DND-41 (cell line): ENCODE data around the gene TBC1D21.

ENCODE experiments used
- ATAC-seq: fragments of 200-7000 bp; cut with Tn5 transposase; 3 replicates; pipeline ENCODE4 v1.9.1; 2021; ENCODE audit warnings: low read depth; ENCODE audit not compliant: insufficient read depth
- DNase-seq: peaks from one replicate; pipeline ENCODE4 v3.0.0-alpha.2; 2020
- H2AFZ ChIP-seq: 2 replicates; pipeline ENCODE4 v1.6.0; 2012; ENCODE audit warnings: low read depth, low read length
- H3K27ac ChIP-seq: 2 replicates; pipeline ENCODE4 v1.5.1; 2012; ENCODE audit warnings: low read length, inconsistent platforms
- H3K27me3 ChIP-seq: fragments of 200-600 bp; sonication (generic); 2 replicates; pipeline ENCODE4 v1.6.0; 2012; ENCODE audit warnings: low read length, mild to moderate bottlenecking, inconsistent platforms; ENCODE audit not compliant: insufficient read depth, poor library complexity
- H3K36me3 ChIP-seq: 2 replicates; pipeline ENCODE4 v1.5.1; 2012; ENCODE audit warnings: low read length, inconsistent platforms; ENCODE audit not compliant: insufficient read depth
- H3K4me1 ChIP-seq: 2 replicates; pipeline ENCODE4 v1.5.1; 2012; ENCODE audit warnings: mild to moderate bottlenecking, low read length; ENCODE audit not compliant: insufficient read depth
- H3K4me2 ChIP-seq: 2 replicates; pipeline ENCODE4 v1.6.0; 2012; ENCODE audit warnings: mild to moderate bottlenecking, moderate library complexity, low read length, inconsistent platforms; ENCODE audit not compliant: insufficient read depth
- H3K4me3 ChIP-seq, 2 experiments: fragments of 200-600 bp in 1 of 2; shearing (Covaris generic) in 1 of 2; 2 replicates each; pipeline ENCODE4 v1.5.1; 2012 to 2016; ENCODE audit warnings: inconsistent platforms in 2 of 2, low read length in 2 of 2, mild to moderate bottlenecking in 2 of 2, low read depth in 1 of 2, moderate library complexity in 1 of 2
- H3K79me2 ChIP-seq: 2 replicates; pipeline ENCODE4 v1.6.0; 2012; ENCODE audit warnings: low read length, inconsistent platforms; ENCODE audit not compliant: insufficient read depth
- H3K9ac ChIP-seq: 2 replicates; pipeline ENCODE4 v1.6.0; 2012; ENCODE audit warnings: low read depth, mild to moderate bottlenecking, inconsistent platforms, low read length, moderate library complexity
- H3K9me3 ChIP-seq: 2 replicates; pipeline ENCODE4 v1.5.1; 2012; ENCODE audit warnings: low read length, moderate library complexity, mild to moderate bottlenecking, inconsistent platforms; ENCODE audit not compliant: insufficient read depth, severe bottlenecking
- H4K20me1 ChIP-seq: 2 replicates; pipeline ENCODE4 v1.6.0; 2012; ENCODE audit warnings: low read length; ENCODE audit not compliant: insufficient read depth
- EZH2 ChIP-seq: IDR thresholded peaks from 3 replicates; pipeline ENCODE4 v1.6.1; 2012; ENCODE audit warnings: borderline replicate concordance, low read depth, mild to moderate bottlenecking, moderate library complexity, low read length, inconsistent platforms; ENCODE audit not compliant: severe bottlenecking
- TF ChIP-seq, protein P1 (sequence below): IDR thresholded peaks from 2 replicates; pipeline ENCODE4 v1.5.1; 2012; ENCODE audit warnings: borderline replicate concordance, low read length, moderate library complexity, mild to moderate bottlenecking; ENCODE audit not compliant: poor library complexity, severe bottlenecking; ENCODE audit errors: extremely low read depth

TBC1D21 gene

DNA sequence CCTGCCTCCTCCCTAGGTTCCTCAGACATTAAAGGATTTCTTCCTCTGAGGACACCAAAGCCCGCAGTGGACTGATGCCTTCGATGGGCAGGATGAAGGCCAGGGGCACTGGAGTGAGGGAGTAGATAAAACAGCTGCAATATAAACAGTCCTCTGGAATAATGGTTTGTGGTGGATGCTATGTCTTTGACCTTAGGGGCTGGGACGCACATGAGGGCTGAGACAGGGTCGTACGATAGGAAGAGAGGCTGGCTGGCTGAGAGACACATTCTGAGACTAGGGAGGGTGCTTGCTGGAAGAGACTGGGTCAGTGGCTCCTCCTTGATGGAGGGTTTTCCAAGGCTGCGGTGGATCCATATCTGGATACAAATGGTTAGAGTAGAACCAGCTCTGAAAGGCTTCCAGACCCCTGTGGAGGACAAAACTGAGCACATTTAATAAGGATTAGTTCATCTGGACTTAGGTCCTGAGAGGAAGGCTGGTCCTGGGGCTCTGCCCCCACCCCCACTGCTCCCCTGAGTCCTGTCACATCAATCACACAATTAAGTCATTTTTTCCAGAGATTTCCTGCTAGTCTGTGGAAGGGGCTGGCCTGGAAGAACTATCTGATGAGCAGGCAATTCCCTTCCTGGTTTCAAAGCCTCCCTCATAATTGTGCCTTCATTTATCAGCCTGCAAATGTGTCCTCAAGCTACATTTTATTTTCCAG is 15.8 kb downstream of the TBC1D21 start:
- H4K20me1 ChIP-seq, result no peaks in the 10 kb centered on the region
- no peak overlapping the region for H2AFZ ChIP-seq
- ATAC-seq, result no peak
- H3K4me2 ChIP-seq, result no peak overlapping the region
- H3K36me3 ChIP-seq, result no peaks in the 10 kb centered on the region
- no peak for DNase-seq
- H3K4me3 ChIP-seq, result no peak overlapping the region
- no peaks in the 10 kb centered on the region for H3K4me1 ChIP-seq
- no peak for TF ChIP-seq EZH2
- TF ChIP-seq, protein P1, sequence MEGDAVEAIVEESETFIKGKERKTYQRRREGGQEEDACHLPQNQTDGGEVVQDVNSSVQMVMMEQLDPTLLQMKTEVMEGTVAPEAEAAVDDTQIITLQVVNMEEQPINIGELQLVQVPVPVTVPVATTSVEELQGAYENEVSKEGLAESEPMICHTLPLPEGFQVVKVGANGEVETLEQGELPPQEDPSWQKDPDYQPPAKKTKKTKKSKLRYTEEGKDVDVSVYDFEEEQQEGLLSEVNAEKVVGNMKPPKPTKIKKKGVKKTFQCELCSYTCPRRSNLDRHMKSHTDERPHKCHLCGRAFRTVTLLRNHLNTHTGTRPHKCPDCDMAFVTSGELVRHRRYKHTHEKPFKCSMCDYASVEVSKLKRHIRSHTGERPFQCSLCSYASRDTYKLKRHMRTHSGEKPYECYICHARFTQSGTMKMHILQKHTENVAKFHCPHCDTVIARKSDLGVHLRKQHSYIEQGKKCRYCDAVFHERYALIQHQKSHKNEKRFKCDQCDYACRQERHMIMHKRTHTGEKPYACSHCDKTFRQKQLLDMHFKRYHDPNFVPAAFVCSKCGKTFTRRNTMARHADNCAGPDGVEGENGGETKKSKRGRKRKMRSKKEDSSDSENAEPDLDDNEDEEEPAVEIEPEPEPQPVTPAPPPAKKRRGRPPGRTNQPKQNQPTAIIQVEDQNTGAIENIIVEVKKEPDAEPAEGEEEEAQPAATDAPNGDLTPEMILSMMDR, result no peak
- H3K27ac ChIP-seq, result no peak overlapping the region
- H3K9ac ChIP-seq, result no peak overlapping the region
- peaks cover 7% of the 10 kb centered on the region for H3K9me3 ChIP-seq
- H3K79me2 ChIP-seq, result no peaks in the 10 kb centered on the region
- H3K27me3 ChIP-seq, result no peaks in the 10 kb centered on the region

DNA sequence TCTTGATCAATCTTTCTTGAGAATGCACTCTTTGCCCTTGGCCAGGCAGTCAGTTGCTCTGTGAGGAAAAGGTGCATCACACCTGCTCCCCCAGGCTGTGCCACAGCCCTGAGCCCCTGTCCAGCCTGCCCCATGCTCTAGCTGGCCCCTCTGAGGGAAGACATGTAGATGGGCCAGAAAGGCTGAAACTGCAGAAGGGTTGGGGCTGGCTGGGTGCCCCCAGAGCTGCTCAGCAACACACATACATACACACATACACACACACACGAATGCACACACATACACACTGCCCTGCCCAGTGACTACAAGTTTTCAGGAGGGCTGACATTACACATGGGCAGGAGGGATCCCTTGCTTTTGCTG is 16.4 kb downstream of the TBC1D21 start:
- peaks cover 7% of the 10 kb centered on the region for H3K9me3 ChIP-seq
- H3K36me3 ChIP-seq, result no peaks in the 10 kb centered on the region
- no peaks in the 10 kb centered on the region for H3K27me3 ChIP-seq
- DNase-seq (no peak), ATAC-seq (no peak)
- no peak overlapping the region for H3K27ac ChIP-seq
- no peak overlapping the region for H3K4me3 ChIP-seq
- no peak overlapping the region for H2AFZ ChIP-seq
- H3K79me2 ChIP-seq, result no peaks in the 10 kb centered on the region
- H3K4me1 ChIP-seq, result no peaks in the 10 kb centered on the region
- H4K20me1 ChIP-seq, result no peaks in the 10 kb centered on the region
- no peak for TF ChIP-seq EZH2
- TF ChIP-seq, protein P1, result no peak
- no peak overlapping the region for H3K9ac ChIP-seq
- no peak overlapping the region for H3K4me2 ChIP-seq

DNA sequence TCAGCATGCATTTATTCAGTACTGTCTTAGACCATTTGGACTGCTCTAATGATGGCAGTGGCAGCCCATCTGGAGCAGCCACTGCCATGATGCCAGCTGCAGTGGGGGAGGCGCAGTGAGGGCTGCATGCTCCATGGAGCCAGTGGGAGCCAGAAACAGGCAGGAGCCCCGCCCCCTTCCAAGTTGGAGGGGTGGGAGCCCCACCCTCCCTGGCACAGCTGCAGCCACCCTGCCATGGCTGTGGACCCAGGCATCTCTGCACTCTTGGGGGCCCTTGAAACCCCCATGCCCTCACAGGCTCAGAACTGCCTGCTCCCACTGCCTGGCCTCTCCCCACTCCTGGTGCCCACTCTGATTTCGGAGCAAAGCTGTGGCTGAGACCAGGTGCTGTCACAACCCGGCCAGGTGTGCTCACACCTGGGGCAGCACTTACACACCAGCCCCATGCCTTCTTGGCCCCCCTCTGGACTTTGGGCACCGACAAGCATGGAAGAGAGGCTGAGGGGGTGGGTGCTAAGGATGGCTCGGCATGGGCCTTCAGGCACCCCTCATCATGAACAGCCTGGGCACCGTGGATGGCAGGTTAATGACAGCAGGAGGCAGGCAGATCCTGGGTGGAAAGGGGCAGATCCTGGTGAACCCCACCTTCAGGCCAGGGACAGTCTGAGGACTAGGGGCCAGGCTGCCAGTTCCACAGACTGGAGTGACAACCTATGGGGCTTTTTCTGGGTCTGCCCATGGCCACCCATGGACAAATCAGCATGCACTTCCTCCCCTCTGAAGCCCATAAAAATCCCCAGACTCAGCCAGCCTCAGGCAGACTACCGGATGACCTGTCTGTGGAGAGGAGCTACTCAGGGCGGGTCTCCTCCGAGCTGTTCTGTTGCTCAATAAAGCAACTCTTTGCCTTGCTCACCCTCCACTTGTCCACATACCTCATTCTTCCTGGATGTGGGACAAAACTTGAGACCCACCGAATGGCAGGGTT is 18.3 kb downstream of the TBC1D21 start:
- H3K36me3 ChIP-seq, result no peaks in the 10 kb centered on the region
- no peaks in the 10 kb centered on the region for H3K79me2 ChIP-seq
- no peaks in the 10 kb centered on the region for H4K20me1 ChIP-seq
- no peak for TF ChIP-seq EZH2
- TF ChIP-seq, protein P1, result no peak
- H3K4me3 ChIP-seq, result no peak overlapping the region
- ATAC-seq (no peak), DNase-seq (no peak)
- H2AFZ ChIP-seq, result no peak overlapping the region
- no peak overlapping the region for H3K9ac ChIP-seq
- H3K27me3 ChIP-seq, result no peaks in the 10 kb centered on the region
- H3K27ac ChIP-seq, result no peak overlapping the region
- peaks cover 7% of the 10 kb centered on the region for H3K9me3 ChIP-seq
- H3K4me1 ChIP-seq, result no peaks in the 10 kb centered on the region
- H3K4me2 ChIP-seq, result no peak overlapping the region
